Measurements from ENCODE around the gene PRSS22.

GRCh38 chr16:2858245-2859025 is 465 bp upstream of the PRSS22 start:
- TF ChIP-seq CTCF (optimal IDR thresholded peaks at IDR 0.05 in 1 of 3, IDR thresholded peaks at IDR 0.05 in 1 of 3, conservative IDR thresholded peaks at IDR 0.05 in 1 of 3; ENCODE audit: extremely low read depth in 1 of 3, insufficient read depth in 2 of 3, low read length in 3 of 3) (peak in 2 of 3 experiments; percentile 9 to 37), EZH2 (IDR thresholded peaks at IDR 0.05; ENCODE audit: low read length) (no peak)
